H9 (cell line): ENCODE results near the gene MYOZ2. TPM values are rescaled to one million over a fixed set of nuclear protein-coding genes. Genes with fewer than 3 reads are reported as not detected.

Source experiments
- DNase-seq: peaks from one replicate; pipeline ENCODE4 v3.0.0-alpha.2; 2017
- H2AFZ ChIP-seq: one replicate; pipeline ENCODE4 v1.6.1; 2013; ENCODE audit warnings: mild to moderate bottlenecking, low read length, control low read depth, moderate library complexity
- H2AK5ac ChIP-seq: 2 replicates; pipeline ENCODE4 v1.6.1; 2013; ENCODE audit warnings: low read length, control low read depth, mixed read lengths; ENCODE audit not compliant: insufficient read length
- H2BK120ac ChIP-seq: one replicate; pipeline ENCODE4 v1.6.1; 2013; ENCODE audit warnings: low read depth, mild to moderate bottlenecking, low read length, control low read depth, inconsistent platforms; ENCODE audit not compliant: poor library complexity, severe bottlenecking
- H2BK12ac ChIP-seq: 2 replicates; pipeline ENCODE4 v1.6.1; 2013; ENCODE audit warnings: low read length, control low read depth, mixed read lengths, low read depth; ENCODE audit not compliant: insufficient read length
- H2BK15ac ChIP-seq: 2 replicates; pipeline ENCODE4 v1.6.1; 2013; ENCODE audit warnings: low read depth, low read length, control low read depth
- H2BK20ac ChIP-seq: one replicate; pipeline ENCODE4 v1.6.1; 2013; ENCODE audit warnings: low read depth, mild to moderate bottlenecking, low read length, control low read depth, inconsistent platforms; ENCODE audit not compliant: poor library complexity, severe bottlenecking
- H2BK5ac ChIP-seq: 2 replicates; pipeline ENCODE4 v1.6.1; 2013; ENCODE audit warnings: low read length, control low read depth, mixed read lengths; ENCODE audit not compliant: insufficient read length
- H3K14ac ChIP-seq: 2 replicates; pipeline ENCODE4 v1.6.1; 2013; ENCODE audit warnings: low read length, control low read depth; ENCODE audit not compliant: insufficient read depth
- H3K18ac ChIP-seq: 2 replicates; pipeline ENCODE4 v1.6.1; 2013; ENCODE audit warnings: low read depth, mild to moderate bottlenecking, mixed read lengths, low read length, control low read depth; ENCODE audit not compliant: insufficient read length
- H3K23ac ChIP-seq: 2 replicates; pipeline ENCODE4 v1.6.1; 2013; ENCODE audit warnings: low read length, control low read depth, mixed read lengths, low read depth; ENCODE audit not compliant: insufficient read length
- H3K23me2 ChIP-seq: 2 replicates; pipeline ENCODE4 v1.6.1; 2013; ENCODE audit warnings: low read depth, mild to moderate bottlenecking, mixed read lengths, low read length, control low read depth; ENCODE audit not compliant: insufficient read length, poor library complexity, severe bottlenecking
- H3K27ac ChIP-seq: 2 replicates; pipeline ENCODE4 v1.5.1; 2013; ENCODE audit warnings: low read length, control low read depth, mixed read lengths, low read depth; ENCODE audit not compliant: insufficient read length
- H3K27me3 ChIP-seq: 2 replicates; pipeline ENCODE4 v1.6.1; 2013; ENCODE audit warnings: low read length, control low read depth, inconsistent platforms; ENCODE audit not compliant: insufficient read depth
- H3K4ac ChIP-seq: 2 replicates; pipeline ENCODE4 v1.6.1; 2013; ENCODE audit warnings: low read depth, mild to moderate bottlenecking, control low read depth, inconsistent platforms, low read length, moderate library complexity
- H3K4me1 ChIP-seq: 2 replicates; pipeline ENCODE4 v1.6.1; 2013; ENCODE audit warnings: low read length, control low read depth, inconsistent platforms; ENCODE audit not compliant: insufficient read depth
- H3K4me2 ChIP-seq: 2 replicates; pipeline ENCODE4 v1.6.1; 2013; ENCODE audit warnings: low read length, control low read depth, mixed read lengths; ENCODE audit not compliant: insufficient read length, insufficient read depth
- H3K56ac ChIP-seq: 2 replicates; pipeline ENCODE4 v1.6.1; 2013; ENCODE audit warnings: low read depth, mild to moderate bottlenecking, mixed read lengths, low read length, control low read depth; ENCODE audit not compliant: insufficient read length
- H3K79me1 ChIP-seq: 2 replicates; pipeline ENCODE4 v1.6.1; 2013; ENCODE audit warnings: low read depth, mild to moderate bottlenecking, moderate library complexity, low read length, control low read depth, inconsistent platforms; ENCODE audit not compliant: insufficient read depth, poor library complexity, severe bottlenecking
- H3K79me2 ChIP-seq: 2 replicates; pipeline ENCODE4 v1.6.1; 2013; ENCODE audit warnings: low read length, control low read depth, inconsistent platforms; ENCODE audit not compliant: insufficient read depth
- H3K9ac ChIP-seq: 2 replicates; pipeline ENCODE4 v1.6.1; 2013; ENCODE audit warnings: low read length, control low read depth, mixed read lengths; ENCODE audit not compliant: insufficient read length; ENCODE audit errors: extremely low read depth
- H3K9me3 ChIP-seq: one replicate; pipeline ENCODE4 v1.6.1; 2013; ENCODE audit warnings: low read depth, low read length, inconsistent platforms; ENCODE audit not compliant: control insufficient read depth
- H3T11ph ChIP-seq: one replicate; pipeline ENCODE4 v1.6.1; 2013; ENCODE audit warnings: mild to moderate bottlenecking, low read length, control low read depth, inconsistent platforms
- H4K20me1 ChIP-seq: one replicate; pipeline ENCODE4 v1.6.1; 2013; ENCODE audit not compliant: control insufficient read depth, insufficient read length, insufficient read depth
- H4K5ac ChIP-seq: 2 replicates; pipeline ENCODE4 v1.6.1; 2013; ENCODE audit warnings: low read depth, mild to moderate bottlenecking, mixed read lengths, low read length, control low read depth; ENCODE audit not compliant: insufficient read length
- H4K8ac ChIP-seq: replicated peaks from 2 replicates; pipeline ENCODE4 v1.6.1; 2013; ENCODE audit warnings: low read length, control low read depth, mixed read lengths, low read depth; ENCODE audit not compliant: insufficient read length
- H4K91ac ChIP-seq: 2 replicates; pipeline ENCODE4 v1.6.1; 2013; ENCODE audit warnings: low read depth, mild to moderate bottlenecking, moderate library complexity, mixed read lengths, low read length, control low read depth; ENCODE audit not compliant: insufficient read length
- H3K27ac Mint-ChIP-seq, 3 experiments: 2 replicates in 2 of 3; 3 replicates in 1 of 3; pipeline ENCODE4 v1.8.0; 2020 to 2021; ENCODE audit warnings: mixed read lengths in 3 of 3, mild to moderate bottlenecking in 1 of 3, moderate library complexity in 1 of 3
- H3K27me3 Mint-ChIP-seq: 2 replicates; pipeline ENCODE4 v1.8.0; 2021; ENCODE audit warnings: low read depth, mild to moderate bottlenecking, moderate library complexity, mixed read lengths
- H3K36me3 Mint-ChIP-seq, 3 experiments: 2 replicates in 2 of 3; 3 replicates in 1 of 3; pipeline ENCODE4 v1.8.0; 2020 to 2021; ENCODE audit warnings: low read depth in 3 of 3, mixed read lengths in 3 of 3; ENCODE audit not compliant: insufficient read depth in 1 of 3
- H3K4me1 Mint-ChIP-seq, 2 experiments: 2 replicates each; pipeline ENCODE4 v1.8.0; 2020; ENCODE audit warnings: mixed read lengths in 2 of 2
- H3K4me3 Mint-ChIP-seq, 2 experiments: 2 replicates in 1 of 2; 3 replicates in 1 of 2; pipeline ENCODE4 v1.8.0; 2020 to 2021; ENCODE audit warnings: mild to moderate bottlenecking in 2 of 2, mixed read lengths in 2 of 2, moderate library complexity in 1 of 2
- H3K9me3 Mint-ChIP-seq, 2 experiments: 2 replicates in 1 of 2; 3 replicates in 1 of 2; pipeline ENCODE4 v1.8.0; 2020; ENCODE audit warnings: mild to moderate bottlenecking in 2 of 2, mixed read lengths in 2 of 2, moderate library complexity in 1 of 2
- CTCF ChIP-seq: fragments of 200-600 bp; sonication (generic); conservative IDR thresholded peaks from 3 replicates; pipeline ENCODE4 v1.8.0; 2021; ENCODE audit warnings: antibody characterized with exemption, mild to moderate bottlenecking
- WGBS: extraction: QIAGEN DNeasy Blood & Tissue Kit; methylation state at CpG from one replicate; pipeline ENCODE4 v1.1.7; 2013; ENCODE audit warnings: missing lambda C conversion rate, low lambda C conversion rate, mixed read lengths; ENCODE audit not compliant: insufficient read length; ENCODE audit errors: extremely low coverage; 5-methylcytosine and 5-hydroxymethylcytosine counted together
- total RNA-seq: library from RNA; stranded (reverse); gene quantifications from 2 replicates; pipeline ENCODE4 v1.2.1, GENCODE V29; 2021

The MYOZ2 gene
- total RNA-seq, 1 experiment from 2014 or later = not detected

- Histone ChIP-seq H2BK12ac (no peak overlapping the region), H2BK120ac (no peak overlapping the region), H3K56ac (no peak overlapping the region), H3K9ac (no peak overlapping the region), H3K27ac (no peak overlapping the region), H3T11ph (no peak overlapping the region), H3K4ac (no peak overlapping the region), H2BK5ac (no peak overlapping the region), H3K23ac (no peak overlapping the region), H3K14ac (no peak overlapping the region), H2AK5ac (no peak overlapping the region), H2BK20ac (no peak overlapping the region), H4K91ac (no peak overlapping the region), H3K79me1 (no peaks in the 10 kb centered on the region), H3K79me2 (no peaks in the 10 kb centered on the region), H2AFZ (no peak overlapping the region), H3K18ac (no peak overlapping the region), H3K4me2 (no peak overlapping the region), H2BK15ac (no peak overlapping the region), H3K9me3 (no peaks in the 10 kb centered on the region), H3K4me1 (no peaks in the 10 kb centered on the region), H4K5ac (no peak overlapping the region), H3K23me2 (no peaks in the 10 kb centered on the region), H4K8ac (no peak overlapping the region), H4K20me1 (no peaks in the 10 kb centered on the region), H3K27me3 (no peaks in the 10 kb centered on the region)
- H3K4me1 Mint-ChIP-seq = no peaks in the 10 kb centered on the region
- no peaks in the 10 kb centered on the region for H3K27me3 Mint-ChIP-seq
- H3K4me3 Mint-ChIP-seq = no peak overlapping the region
- WGBS = no CpG with 5 or more reads among the region's 5 CpGs
- DNase-seq = no peak
- no peaks in the 10 kb centered on the region for H3K36me3 Mint-ChIP-seq
- H3K27ac Mint-ChIP-seq = no peak overlapping the region
- TF ChIP-seq CTCF = no peak
- no peaks in the 10 kb centered on the region for H3K9me3 Mint-ChIP-seq
Observed at GRCh38 chr4:119087656-119088055, 48.0 kb upstream of the MYOZ2 start.
